NCI-H187 treated with DMSO at 0.1 percent for 48 hours (cell line): ENCODE measurements around the gene ARHGEF28.
A peak's percentile ranks its signal among the peaks of the same experiment; 100 is the strongest.

ENCODE experiments used
- DNase-seq: peaks from one replicate; lab custom pipeline; 2025; lab: John Stamatoyannopoulos, UW

Gene ARHGEF28

GRCh38 chr5:73745836-73746235, 119.8 kb downstream of the ARHGEF28 start:
- no peak for DNase-seq

GRCh38 chr5:73746608-73747007, 120.6 kb downstream of the ARHGEF28 start:
- no peak for DNase-seq

- no peak for DNase-seq
These were observed 121.8 kb downstream of the ARHGEF28 start for GRCh38 chr5:73747696-73748380.

DNA sequence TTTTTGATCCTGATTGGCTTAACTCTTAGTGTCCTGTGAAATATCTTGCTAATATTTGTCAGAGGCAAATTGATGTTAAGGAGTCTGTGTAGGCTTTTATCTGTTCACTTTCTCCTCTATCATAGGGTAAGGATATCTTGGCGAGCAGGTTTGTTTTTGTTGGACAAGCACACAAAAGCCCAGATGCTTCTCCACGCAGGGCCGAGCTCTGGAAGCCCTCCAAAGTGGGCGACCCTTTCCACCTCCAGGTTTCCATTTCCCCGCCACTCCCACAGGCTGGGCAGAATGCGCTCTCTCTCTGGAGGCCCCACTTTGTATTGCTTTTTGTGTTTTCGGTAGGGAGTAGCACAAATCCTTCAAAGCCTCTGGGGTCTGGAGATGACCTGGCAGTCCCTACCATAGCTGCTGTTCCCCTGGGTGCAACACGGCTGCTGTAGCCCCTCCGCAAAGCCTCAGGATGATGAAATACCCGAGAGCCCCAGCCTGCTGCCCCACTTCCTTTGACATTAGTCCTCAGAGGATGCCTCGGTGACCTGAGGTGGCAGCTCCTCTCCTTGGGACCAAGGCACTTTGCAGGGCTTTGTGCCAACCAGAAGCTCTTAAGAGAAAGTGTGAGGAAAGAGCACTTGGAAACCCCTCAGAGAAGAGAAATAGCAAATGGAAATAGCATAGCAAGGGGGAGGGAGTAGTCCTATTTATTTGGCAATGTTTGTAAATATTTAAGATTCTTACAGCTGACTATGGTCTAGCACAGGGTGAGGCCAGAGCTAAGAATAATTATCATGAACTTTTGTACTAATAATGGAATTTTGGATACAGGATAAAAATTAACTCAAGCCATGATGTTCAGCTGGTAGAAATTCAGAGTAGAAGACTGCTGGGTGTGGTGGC, 122.8 kb downstream of the ARHGEF28 start:
- DNase-seq, result no peak

GRCh38 chr5:73749485-73750270, 123.7 kb downstream of the ARHGEF28 start:
- DNase-seq, result no peak

GRCh38 chr5:73751254-73751914, 125.4 kb downstream of the ARHGEF28 start:
- DNase-seq, result no peak

DNA sequence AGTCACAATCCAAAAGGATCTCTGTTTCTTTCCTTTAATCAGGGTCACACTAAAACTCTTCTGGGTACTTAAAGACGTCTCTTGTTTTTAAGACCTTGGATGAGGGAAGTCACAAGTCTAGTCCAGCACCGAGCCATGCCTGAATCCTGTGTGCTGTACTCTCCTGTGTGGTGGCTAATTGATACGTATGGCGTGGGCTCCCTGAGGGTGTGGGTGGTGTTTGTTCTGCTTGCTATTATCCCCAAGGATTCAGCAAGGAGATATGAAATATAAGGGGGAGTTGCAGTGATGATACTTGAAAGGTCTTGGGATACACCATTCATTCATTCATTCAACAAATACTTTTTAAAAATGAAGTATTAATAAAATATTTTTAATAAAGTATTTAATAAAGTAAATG, 128.3 kb downstream of the ARHGEF28 start:
- DNase-seq, result no peak

DNA sequence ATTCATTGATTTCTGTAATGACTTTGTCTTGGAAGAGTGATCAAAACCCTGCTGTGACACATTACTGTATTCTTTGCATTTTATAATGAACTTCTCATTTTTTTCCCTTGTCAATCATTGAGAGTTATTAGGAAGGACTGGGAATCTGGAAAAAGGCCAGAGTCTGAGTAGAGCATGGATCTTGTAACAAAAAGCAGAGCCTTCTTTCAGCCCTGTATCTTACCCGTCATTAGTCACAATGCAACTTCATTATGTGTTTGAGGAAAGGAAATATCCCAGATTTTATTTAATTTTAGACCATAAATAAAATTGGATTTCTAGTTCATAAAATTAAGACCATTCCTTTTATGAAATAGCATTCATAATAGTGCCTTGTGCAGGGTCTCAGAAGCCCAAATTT, 131.4 kb downstream of the ARHGEF28 start:
- DNase-seq, result no peak

DNA sequence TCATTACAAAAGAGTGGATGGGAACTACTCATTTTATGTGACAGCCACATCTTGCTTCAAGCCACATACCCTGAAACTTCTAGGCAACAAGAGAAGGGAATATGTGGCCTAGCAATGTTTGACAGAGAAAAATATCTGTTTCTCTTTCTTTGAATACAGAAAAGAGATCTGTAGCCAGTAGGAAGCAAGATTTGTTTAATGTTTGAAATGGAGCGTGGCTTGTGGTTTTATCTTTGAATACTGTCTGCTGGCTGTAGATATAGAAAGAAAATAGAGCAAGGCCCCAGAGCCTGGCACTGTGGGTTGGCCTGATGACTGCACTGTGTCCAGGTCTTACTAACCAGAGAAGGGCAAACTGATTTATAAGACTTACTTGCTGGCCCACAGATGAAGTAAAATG, 133.8 kb downstream of the ARHGEF28 start:
- peak; percentile 54 for DNase-seq

GRCh38 chr5:73763300-73764032, 137.5 kb downstream of the ARHGEF28 start:
- DNase-seq, result no peak

- DNase-seq, result no peak
These were observed 138.6 kb downstream of the ARHGEF28 start for GRCh38 chr5:73764586-73764985.

DNA sequence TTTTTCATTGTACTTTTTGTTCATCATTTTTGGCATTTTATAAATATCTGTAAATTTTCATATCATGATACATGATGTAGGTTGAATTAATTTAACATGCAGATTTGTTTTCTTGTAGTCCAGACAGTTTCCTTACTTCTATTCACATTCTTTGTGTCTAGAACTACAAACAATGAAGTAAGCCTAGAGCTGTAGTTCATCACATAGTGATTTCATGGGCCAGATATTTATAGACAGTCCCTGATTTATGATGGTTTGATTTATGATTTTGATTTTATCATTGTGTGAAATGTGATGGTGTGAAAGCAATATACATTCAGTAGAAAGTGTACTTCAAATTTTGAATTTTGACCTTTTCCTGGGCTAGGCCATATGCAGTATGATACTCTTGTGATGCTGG, 139.0 kb downstream of the ARHGEF28 start:
- DNase-seq, result no peak

DNA sequence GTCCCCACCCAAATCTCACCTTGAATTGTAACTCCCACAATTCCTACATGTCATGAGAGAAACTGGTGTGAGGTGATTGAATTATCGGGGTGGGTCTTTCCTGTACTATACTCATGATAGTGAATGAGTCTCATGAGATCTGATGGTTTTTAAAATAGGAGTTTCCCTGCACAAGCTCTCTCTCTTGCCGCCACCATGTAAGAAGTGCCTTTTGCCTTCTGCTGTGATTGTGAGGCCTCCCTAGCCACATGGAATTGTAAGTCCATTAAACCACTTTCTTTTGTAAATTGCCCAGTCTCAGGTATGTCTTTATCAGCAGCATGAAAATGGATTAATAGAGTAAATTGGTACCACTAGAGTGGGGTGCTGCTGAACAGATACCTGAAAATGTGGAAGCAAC, 140.9 kb downstream of the ARHGEF28 start:
- DNase-seq, result no peak

GRCh38 chr5:73770172-73771025, 144.4 kb downstream of the ARHGEF28 start:
- no peak for DNase-seq

- DNase-seq, result no peak
These were observed 148.9 kb downstream of the ARHGEF28 start for GRCh38 chr5:73774924-73775323.

- no peak for DNase-seq
These were observed 150.4 kb downstream of the ARHGEF28 start for GRCh38 chr5:73776405-73776804.

DNA sequence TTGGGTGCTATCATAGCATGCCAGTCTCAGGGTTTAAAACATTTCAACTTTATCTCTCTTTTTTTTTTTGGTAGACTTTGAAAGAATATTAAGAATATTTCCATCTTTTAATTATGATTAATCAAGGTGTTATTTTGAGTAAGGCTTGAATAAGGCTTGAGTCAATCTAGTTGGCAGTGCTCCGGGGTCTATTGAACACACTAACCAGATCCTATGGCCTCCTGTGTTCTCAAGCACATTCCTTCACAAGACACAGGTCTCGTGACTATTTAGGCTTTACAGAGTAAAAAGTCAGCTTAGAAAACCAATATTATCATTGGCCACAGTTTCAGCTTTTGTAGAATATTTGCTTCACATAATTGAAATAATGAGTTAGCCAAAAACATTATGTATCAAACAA, 151.2 kb downstream of the ARHGEF28 start:
- no peak for DNase-seq

- DNase-seq, result no peak
These were observed 154.5 kb downstream of the ARHGEF28 start for GRCh38 chr5:73780302-73781080.

GRCh38 chr5:73781107-73781768, 155.2 kb downstream of the ARHGEF28 start:
- DNase-seq, result no peak
